SJSA1 (cell line): ENCODE results near the gene CCDC57. TPM values are rescaled to one million over a fixed set of nuclear protein-coding genes. Genes with fewer than 3 reads are reported as not detected.
"Not testable (repeated sequence)": the region's sequence is repeated elsewhere in the genome, so short reads cannot be mapped to it uniquely, and the experiment has no call there.

Experiments
- DNase-seq, 2 experiments: peaks; one replicate each; pipeline ENCODE4 v3.0.0-alpha.2; 2015 to 2020; ENCODE audit warnings: low spot score in 2 of 2, low read depth in 1 of 2
- H3K27ac ChIP-seq: fragments of 250-450 bp; sonication (Bioruptor Pico); 2 replicates; pipeline ENCODE4 v1.5.1; 2020; ENCODE audit warnings: mild to moderate bottlenecking, moderate library complexity
- H3K27me3 ChIP-seq: fragments of 250-450 bp; sonication (Bioruptor Pico); replicated peaks from 2 replicates; pipeline ENCODE4 v1.5.1; 2020; ENCODE audit warnings: mild to moderate bottlenecking, moderate library complexity
- H3K36me3 ChIP-seq: fragments of 250-450 bp; sonication (Bioruptor Pico); 2 replicates; pipeline ENCODE4 v1.5.1; 2020; ENCODE audit warnings: mild to moderate bottlenecking
- H3K4me1 ChIP-seq: fragments of 250-450 bp; sonication (Bioruptor Pico); replicated peaks from 2 replicates; pipeline ENCODE4 v1.6.1; 2021; ENCODE audit warnings: mild to moderate bottlenecking
- H3K4me3 ChIP-seq: fragments of 250-450 bp; sonication (Bioruptor Pico); 2 replicates; pipeline ENCODE4 v1.5.1; 2020; ENCODE audit warnings: mild to moderate bottlenecking
- H3K9me3 ChIP-seq: fragments of 250-450 bp; sonication (Bioruptor Pico); replicated peaks from 2 replicates; pipeline ENCODE4 v1.5.1; 2020; ENCODE audit warnings: mild to moderate bottlenecking
- total RNA-seq: library from RNA; depleted of rRNA; stranded (reverse); fragments of >200 nt; shearing (Covaris generic); gene quantifications from 2 replicates; pipeline ENCODE4 v1.2.3, GENCODE V29; 2014

The CCDC57 gene
- total RNA-seq, 1 experiment from 2014 or later = 8.2 TPM

DNA sequence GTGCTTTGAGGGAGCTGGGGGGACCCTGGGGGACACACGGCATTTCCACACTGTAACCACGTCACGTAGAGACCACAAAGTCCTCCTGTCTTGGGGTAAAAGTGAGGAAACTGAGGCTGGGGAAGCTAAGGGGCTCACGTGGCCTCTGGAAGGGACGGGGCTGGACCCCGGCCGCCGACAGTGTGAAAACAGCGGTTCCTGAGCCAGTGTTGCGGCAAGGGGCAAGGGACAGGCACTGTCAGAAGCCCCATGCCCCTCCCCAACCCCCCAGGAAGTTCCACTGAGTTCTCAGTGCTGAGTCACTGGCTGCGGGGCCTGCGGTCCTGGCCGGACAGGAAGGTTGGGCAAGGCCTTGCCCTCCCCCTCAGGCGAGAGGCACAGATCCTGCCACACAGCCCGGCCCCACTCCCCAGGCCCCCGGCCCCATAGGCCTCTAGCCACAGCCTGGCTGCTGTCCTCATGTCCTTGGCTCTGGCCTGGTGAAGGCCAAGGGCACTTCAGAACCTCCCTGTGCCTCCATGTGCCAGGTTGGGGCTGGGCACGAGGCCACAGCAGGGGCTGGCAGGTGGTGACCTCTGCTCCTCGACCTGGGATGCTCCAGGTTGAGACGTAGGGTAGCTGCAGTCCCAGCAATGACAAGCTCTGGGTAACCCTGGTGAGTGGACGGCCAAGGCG lies 5.0 kb upstream of the CCDC57 start:
- H3K4me3 ChIP-seq = peak overlapping the region; percentile 19; the same call in 1 of the 2 replicates
- H3K9me3 ChIP-seq = no peaks in the 10 kb centered on the region; the same call in 1 of the 2 replicates
- peak; percentile 95 to 100 for DNase-seq
- H3K27ac ChIP-seq = peak overlapping the region; percentile 99
- H3K36me3 ChIP-seq = peaks cover 17% of the 10 kb centered on the region
- no peaks in the 10 kb centered on the region for H3K27me3 ChIP-seq
- H3K4me1 ChIP-seq = peaks cover 61% of the 10 kb centered on the region

- Histone ChIP-seq H3K9me3 (no peaks in the 10 kb centered on the region; the same call in 1 of the 2 replicates), H3K27ac (peak overlapping the region; percentile 99), H3K27me3 (no peaks in the 10 kb centered on the region), H3K4me3 (peak overlapping the region; percentile 11; the same call in 1 of the 2 replicates), H3K36me3 (peaks cover 15% of the 10 kb centered on the region), H3K4me1 (peaks cover 61% of the 10 kb centered on the region)
- DNase-seq = peak in 1 of 2 experiments; percentile 79
Observed at GRCh38 chr17:82217120-82217529, 4.5 kb upstream of the CCDC57 start.

DNA sequence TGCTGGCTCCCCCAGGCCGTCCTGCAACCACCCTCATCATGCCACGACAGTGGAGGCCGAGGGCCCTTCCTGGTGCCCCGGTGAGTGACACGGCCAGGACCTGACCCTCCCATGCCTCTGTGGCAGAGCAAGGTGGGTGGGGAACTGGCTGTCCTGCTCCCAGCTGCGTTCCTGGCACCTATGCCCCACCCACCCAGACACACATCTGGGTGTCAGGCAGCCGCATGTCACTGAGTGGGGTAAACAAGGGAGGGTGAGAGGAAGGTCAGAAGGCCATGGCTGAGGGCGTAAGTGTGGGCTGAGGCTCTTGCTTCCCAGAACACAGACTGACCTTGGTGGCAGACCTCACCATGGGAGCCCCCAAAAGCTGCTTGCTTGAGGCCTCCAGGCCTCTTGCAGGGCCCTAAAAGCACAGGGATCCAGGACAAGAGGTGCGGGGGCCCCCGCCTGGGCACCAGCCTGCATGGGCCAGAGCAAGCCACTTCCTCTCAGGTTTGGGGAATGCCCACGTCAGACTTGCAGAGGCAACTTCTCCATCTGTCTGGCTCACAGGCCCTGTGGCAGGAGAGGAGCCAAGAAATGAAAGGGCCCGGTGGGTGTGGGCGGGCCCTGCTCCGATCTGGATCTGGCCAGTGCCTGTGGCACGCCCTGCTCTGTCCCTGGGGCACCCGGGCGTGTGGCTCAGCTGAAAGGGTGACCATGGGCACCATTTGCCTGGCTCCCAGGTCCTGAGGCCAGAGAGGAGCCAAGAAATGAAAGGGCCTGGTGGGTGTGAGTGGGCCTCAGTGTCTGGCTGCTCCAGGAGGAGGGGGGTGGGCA lies 3.9 kb upstream of the CCDC57 start:
- peak overlapping the region; percentile 99 for H3K27ac ChIP-seq
- H3K4me3 ChIP-seq = no peak overlapping the region
- no peaks in the 10 kb centered on the region; the same call in 1 of the 2 replicates for H3K9me3 ChIP-seq
- H3K36me3 ChIP-seq = peaks cover 15% of the 10 kb centered on the region
- H3K4me1 ChIP-seq = peaks cover 67% of the 10 kb centered on the region
- DNase-seq = peak; percentile 86 to 90
- H3K27me3 ChIP-seq = no peaks in the 10 kb centered on the region

DNA sequence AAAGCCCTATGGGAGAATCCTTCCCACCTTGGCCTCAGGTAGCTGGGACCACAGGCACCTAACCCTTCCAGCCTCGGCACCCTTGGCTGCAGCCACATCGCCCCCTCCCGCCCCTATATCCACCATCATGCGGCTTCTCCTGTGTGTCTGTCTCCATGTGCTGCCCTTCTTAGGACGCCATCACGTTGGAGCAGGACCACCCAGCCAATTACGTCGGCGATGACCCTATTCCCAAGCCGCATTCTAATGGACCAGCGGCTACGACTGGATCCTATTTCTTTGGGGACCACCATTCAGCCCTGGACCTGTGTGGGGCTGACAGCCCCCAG lies 3.3 kb upstream of the CCDC57 start:
- peak overlapping the region; percentile 99 for H3K27ac ChIP-seq
- no peaks in the 10 kb centered on the region; the same call in 1 of the 2 replicates for H3K9me3 ChIP-seq

DNA sequence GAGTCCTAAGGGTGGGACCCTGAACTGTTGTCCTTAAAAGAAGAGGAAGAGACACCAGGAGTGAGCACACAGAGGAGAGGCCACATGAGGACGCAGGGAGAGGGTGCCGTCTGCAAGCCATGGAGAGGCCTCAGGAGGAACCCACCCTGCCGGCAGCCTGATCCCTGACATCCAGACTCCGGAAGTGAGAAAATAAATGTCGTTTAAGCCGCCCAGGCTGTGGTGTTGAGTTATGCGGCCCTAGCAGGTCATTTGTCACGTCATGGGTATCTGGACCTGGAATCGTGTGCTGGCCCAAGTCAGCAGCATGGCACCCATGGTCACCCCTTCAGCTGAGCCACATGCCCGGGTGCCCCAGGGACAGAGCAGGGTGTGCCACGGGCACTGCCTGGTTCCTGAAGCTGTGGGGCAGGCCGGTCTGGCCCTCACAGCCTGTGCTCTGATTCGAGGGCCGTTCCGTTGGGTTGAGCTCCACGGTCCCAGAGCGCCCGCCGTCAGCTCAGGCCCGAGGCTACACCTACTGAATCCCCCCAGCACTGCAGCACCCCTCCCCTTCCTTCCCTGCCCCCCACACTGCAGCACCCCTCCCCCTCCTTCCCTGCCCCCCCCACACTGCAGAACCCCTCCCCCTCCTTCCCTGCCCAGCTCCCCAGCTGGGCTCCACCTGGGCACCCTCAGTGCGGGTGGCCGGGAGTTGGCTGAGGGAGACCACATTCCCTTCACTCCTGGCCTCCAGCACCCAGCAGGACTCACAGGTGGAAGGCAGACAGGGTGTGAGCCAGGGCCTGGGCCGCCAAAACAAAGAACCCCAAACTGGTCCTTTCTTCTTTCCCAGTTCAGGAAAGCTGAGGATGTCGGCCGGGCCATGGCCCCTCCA lies 2.7 kb upstream of the CCDC57 start:
- Histone ChIP-seq H3K36me3 (peaks cover 15% of the 10 kb centered on the region), H3K27ac (no peak overlapping the region)
- peak in 1 of 2 experiments; percentile 49 for DNase-seq

More for the DNA sequence above, 3.3 kb upstream of the CCDC57 start:
- H3K4me3 ChIP-seq = no peak overlapping the region
- H3K36me3 ChIP-seq = peaks cover 15% of the 10 kb centered on the region
- no peaks in the 10 kb centered on the region for H3K27me3 ChIP-seq
- no peak for DNase-seq
- H3K4me1 ChIP-seq = peaks cover 70% of the 10 kb centered on the region

GRCh38 chr17:82214012-82214628 lies 1.5 kb upstream of the CCDC57 start:
- no peak overlapping the region for H3K4me3 ChIP-seq
- H3K27ac ChIP-seq = no peak overlapping the region
- H3K36me3 ChIP-seq = peaks cover 15% of the 10 kb centered on the region
- no peaks in the 10 kb centered on the region for H3K27me3 ChIP-seq
- no peak for DNase-seq
- peaks cover 67% of the 10 kb centered on the region for H3K4me1 ChIP-seq
- no peaks in the 10 kb centered on the region; the same call in 1 of the 2 replicates for H3K9me3 ChIP-seq

More for the DNA sequence above, 2.7 kb upstream of the CCDC57 start:
- Histone ChIP-seq H3K27me3 (no peaks in the 10 kb centered on the region), H3K9me3 (no peaks in the 10 kb centered on the region; the same call in 1 of the 2 replicates), H3K4me1 (peaks cover 70% of the 10 kb centered on the region), H3K4me3 (no peak overlapping the region)

GRCh38 chr17:82213251-82214011 lies 789 bp upstream of the CCDC57 start:
- Histone ChIP-seq H3K27me3 (no peaks in the 10 kb centered on the region), H3K4me1 (peaks cover 61% of the 10 kb centered on the region), H3K27ac (peak overlapping the region; percentile 87), H3K36me3 (peaks cover 11% of the 10 kb centered on the region), H3K9me3 (no peaks in the 10 kb centered on the region; the same call in 1 of the 2 replicates), H3K4me3 (peak overlapping the region; percentile 89)
- DNase-seq = peak; percentile 71 to 76

GRCh38 chr17:82210655-82211054 lies 2.0 kb downstream of the CCDC57 start:
- H3K4me3 ChIP-seq, DNase-seq, H3K27me3 ChIP-seq, H3K27ac ChIP-seq, H3K9me3 ChIP-seq: not testable (repeated sequence)
- Histone ChIP-seq H3K36me3 (peaks cover 24% of the 10 kb centered on the region), H3K4me1 (peaks cover 42% of the 10 kb centered on the region)

DNA sequence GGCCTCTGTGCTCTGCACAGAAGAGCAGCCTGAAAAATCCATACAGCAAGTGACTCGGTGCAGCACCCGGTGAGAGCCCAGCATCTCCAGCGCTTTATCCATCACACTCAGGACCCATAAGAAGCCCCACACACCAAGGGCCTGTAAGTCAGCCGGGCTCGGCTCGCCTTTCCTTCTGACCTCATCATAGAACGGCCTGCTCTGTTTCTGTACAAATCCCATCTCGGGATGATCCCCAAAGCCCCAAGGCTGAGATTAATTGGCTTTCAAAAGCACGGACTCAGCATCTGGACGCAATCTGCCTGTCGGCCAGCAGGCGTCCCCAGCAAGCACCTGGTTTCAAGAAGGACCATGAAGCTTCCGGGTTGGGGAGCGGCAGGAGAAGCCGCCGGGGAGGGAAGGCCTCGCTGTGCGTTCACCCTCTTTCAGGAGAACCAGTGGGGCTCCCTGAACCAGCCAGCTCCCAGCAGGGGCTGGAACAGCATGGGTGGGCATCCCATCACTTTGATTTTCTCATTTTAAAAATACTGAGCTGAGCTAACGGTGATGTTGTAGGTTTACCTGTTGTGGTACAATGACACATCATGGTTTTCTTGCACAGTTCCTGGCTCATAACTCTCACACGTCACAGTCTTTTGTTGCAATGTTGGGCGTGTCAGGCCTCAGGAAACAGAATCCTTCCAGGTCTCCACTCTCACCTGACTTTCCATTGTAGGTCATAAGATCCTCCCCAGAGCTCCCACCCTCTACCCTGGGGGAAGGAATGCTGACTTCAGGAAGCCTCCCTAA lies 6.7 kb downstream of the CCDC57 start:
- DNase-seq = peak; percentile 86 to 92
- H3K27me3 ChIP-seq = no peaks in the 10 kb centered on the region

GRCh38 chr17:82204831-82205719 lies 7.6 kb downstream of the CCDC57 start:
- Histone ChIP-seq H3K27me3 (no peaks in the 10 kb centered on the region), H3K4me3 (no peak overlapping the region), H3K4me1 (peaks cover 23% of the 10 kb centered on the region), H3K9me3 (no peaks in the 10 kb centered on the region), H3K27ac (no peak overlapping the region), H3K36me3 (peaks cover 17% of the 10 kb centered on the region)
- peak; percentile 74 to 84 for DNase-seq

More for the DNA sequence above, 6.7 kb downstream of the CCDC57 start:
- Histone ChIP-seq H3K27ac (peak overlapping the region; percentile 18), H3K4me1 (peaks cover 23% of the 10 kb centered on the region), H3K36me3 (peaks cover 17% of the 10 kb centered on the region), H3K9me3 (no peaks in the 10 kb centered on the region), H3K4me3 (no peak overlapping the region)

- H3K4me3 ChIP-seq = no peak overlapping the region
- no peak overlapping the region for H3K27ac ChIP-seq
- peaks cover 17% of the 10 kb centered on the region for H3K36me3 ChIP-seq
- H3K27me3 ChIP-seq = no peaks in the 10 kb centered on the region
- no peaks in the 10 kb centered on the region for H3K9me3 ChIP-seq
- no peak for DNase-seq
- H3K4me1 ChIP-seq = peaks cover 23% of the 10 kb centered on the region
Observed at GRCh38 chr17:82203920-82204319, 8.7 kb downstream of the CCDC57 start.
